GM10266 (cell line): Measurements from ENCODE around the gene MFAP5.

Experiments used
- DNase-seq: peaks from one replicate; pipeline ENCODE4 v3.0.0; 2012; ENCODE audit errors: extremely low spot score
- CTCF ChIP-seq: IDR thresholded peaks from 2 replicates; pipeline ENCODE4 v1.5.1; 2012; ENCODE audit warnings: mild to moderate bottlenecking, low read depth; ENCODE audit not compliant: control insufficient read depth, insufficient read depth; ENCODE audit errors: missing control alignments

MFAP5 gene

DNA sequence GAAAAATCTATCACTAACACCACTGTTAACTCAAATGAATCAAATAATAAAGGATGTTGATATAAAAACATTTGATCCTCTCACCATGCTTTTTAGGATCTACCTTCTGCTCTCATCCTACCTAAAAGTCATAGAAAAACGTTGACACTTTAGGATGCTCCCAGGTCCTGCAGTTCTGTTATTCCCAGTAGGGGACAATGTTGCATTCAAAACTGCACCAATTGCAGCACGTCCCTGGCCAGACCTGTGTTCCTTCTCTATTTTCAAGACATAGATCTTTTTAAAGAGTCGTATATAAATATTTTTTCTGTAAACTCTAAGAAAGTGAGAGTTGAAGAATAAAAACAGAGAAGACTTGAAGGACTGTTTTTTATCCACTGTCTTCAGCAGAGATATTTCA lies 58.8 kb downstream of the MFAP5 start:
- no peak for DNase-seq

GRCh38 chr12:8603286-8603685 lies 59.3 kb downstream of the MFAP5 start:
- no peak for TF ChIP-seq CTCF

More for the DNA sequence above, 58.8 kb downstream of the MFAP5 start:
- TF ChIP-seq CTCF: peak; percentile 14

GRCh38 chr12:8596561-8596960 lies 66.1 kb downstream of the MFAP5 start:
- DNase-seq: no peak
- TF ChIP-seq CTCF: no peak

More at GRCh38 chr12:8603286-8603685, 59.3 kb downstream of the MFAP5 start:
- DNase-seq: no peak
